ENCODE results near the gene PACRG. TPM values are rescaled to one million over a fixed set of nuclear protein-coding genes. Genes with fewer than 3 reads are reported as not detected.

Gene PACRG
- total and polyA plus RNA-seq, 12 donors, result 2.1 to 34.6 (median 10.0) TPM

GRCh38 chr6:163126741-163127140 is 399.0 kb downstream of the PACRG start:
- H3K36me3 ChIP-seq, result no peaks in the 10 kb centered on the region
- no peaks in the 10 kb centered on the region for H3K27me3 ChIP-seq
- H3K9me3 ChIP-seq, result no peaks in the 10 kb centered on the region
- H3K4me1 ChIP-seq, result peaks cover 0 to 13% (median 0%) of the 10 kb centered on the region in 9 donors
- no peak for TF ChIP-seq CTCF (IDR thresholded peaks at IDR 0.05)
- ATAC-seq, result peak in 2 of 8 donors; percentile 27 to 48
- intact Hi-C loops (cut with DNase I), result no loop called here
- H3K27ac ChIP-seq, result no peak overlapping the region
- DNase-seq, result no peak
- H3K4me3 ChIP-seq, result no peak overlapping the region
- WGBS, 2 donors, result 86 to 90% methylated on average over 4 of the region's 4 CpGs

GRCh38 chr6:163127587-163127986 is 399.8 kb downstream of the PACRG start:
- no peak overlapping the region for H3K27ac ChIP-seq
- intact Hi-C loops (cut with DNase I), result no loop called here
- no peak for DNase-seq
- TF ChIP-seq CTCF (IDR thresholded peaks at IDR 0.05), result no peak
- no peaks in the 10 kb centered on the region for H3K9me3 ChIP-seq
- peaks cover 0 to 13% (median 0%) of the 10 kb centered on the region in 9 donors for H3K4me1 ChIP-seq
- H3K27me3 ChIP-seq, result no peaks in the 10 kb centered on the region
- WGBS, 2 donors, result 50 to 74% methylated on average over 1 of the region's 1 CpG
- H3K4me3 ChIP-seq, result no peak overlapping the region
- ATAC-seq, result peak in 2 of 8 donors; percentile 63 to 79
- H3K36me3 ChIP-seq, result no peaks in the 10 kb centered on the region

- no peak overlapping the region for H3K4me3 ChIP-seq
- WGBS, 2 donors, result 88 to 92% methylated on average over 2 of the region's 2 CpGs
- intact Hi-C loops (cut with DNase I), result no loop called here
- DNase-seq (no peak), ATAC-seq (no peak)
- H3K36me3 ChIP-seq, result no peaks in the 10 kb centered on the region
- TF ChIP-seq CTCF (IDR thresholded peaks at IDR 0.05), result no peak
- no peaks in the 10 kb centered on the region for H3K9me3 ChIP-seq
- H3K4me1 ChIP-seq, result peaks cover 0 to 13% (median 0%) of the 10 kb centered on the region in 9 donors
- H3K27ac ChIP-seq, result no peak overlapping the region
- no peaks in the 10 kb centered on the region for H3K27me3 ChIP-seq
These were observed 400.6 kb downstream of the PACRG start for GRCh38 chr6:163128324-163128723.

- TF ChIP-seq CTCF (IDR thresholded peaks at IDR 0.05), result no peak
- H3K27me3 ChIP-seq, result no peaks in the 10 kb centered on the region
- H3K4me1 ChIP-seq, result peaks cover 0 to 13% (median 0%) of the 10 kb centered on the region in 9 donors
- no peak for DNase-seq
- no peaks in the 10 kb centered on the region for H3K36me3 ChIP-seq
- H3K4me3 ChIP-seq, result no peak overlapping the region
- no peaks in the 10 kb centered on the region for H3K9me3 ChIP-seq
- H3K27ac ChIP-seq, result no peak overlapping the region
- intact Hi-C loops (cut with DNase I), result no loop called here
- 41 to 67% methylated on average over 2 of the region's 2 CpGs for WGBS, 2 donors
- no peak for ATAC-seq
These were observed 404.4 kb downstream of the PACRG start for GRCh38 chr6:163132050-163132750.

All from heart right ventricle (tissue), 16 donors.